ENCODE results near the gene STING1.
"Not testable (repeated sequence)": the region's sequence is repeated elsewhere in the genome, so short reads cannot be mapped to it uniquely, and the experiment has no call there.

The STING1 gene

DNA sequence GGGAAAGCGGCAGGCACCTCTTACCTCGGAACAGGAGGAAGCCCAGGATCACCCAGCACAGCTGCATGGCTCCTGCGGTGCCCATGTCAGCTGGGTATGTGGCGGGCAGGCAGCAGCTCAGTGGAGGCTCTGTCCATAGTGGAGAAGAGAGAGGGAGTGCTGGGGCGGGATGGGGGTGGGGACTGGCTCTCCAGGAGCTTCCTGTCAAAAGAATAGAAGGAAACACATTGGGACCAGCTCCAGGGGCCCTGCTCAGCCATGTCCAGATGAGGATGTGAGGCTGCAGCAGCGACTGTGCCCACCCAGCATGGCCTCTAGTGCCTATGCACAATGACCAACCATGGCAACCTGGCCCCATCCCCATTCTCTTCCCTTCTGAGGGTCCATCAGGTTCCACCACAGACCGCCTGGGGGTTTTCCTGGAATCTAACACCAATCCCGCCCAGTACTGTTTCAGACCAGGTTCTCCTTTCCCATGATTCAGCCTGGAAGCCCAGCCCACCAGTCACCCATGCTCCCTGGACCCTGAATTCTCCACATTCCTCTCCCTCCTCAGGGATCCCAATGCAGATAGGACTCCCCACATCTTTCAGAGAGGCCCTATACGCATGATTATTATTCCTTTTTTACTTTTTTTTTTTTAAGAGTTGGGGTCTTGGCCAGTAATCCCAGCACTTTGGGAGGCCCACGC is 19.8 kb downstream of the STING1 start, which contains the start of gene ECSCR:
TSS of gene ECSCR (minus strand) at position 158 of the 691 bp plus-strand sequence. CDS start at position 85, 73 bp downstream.
- no peak for DNase-seq

DNA sequence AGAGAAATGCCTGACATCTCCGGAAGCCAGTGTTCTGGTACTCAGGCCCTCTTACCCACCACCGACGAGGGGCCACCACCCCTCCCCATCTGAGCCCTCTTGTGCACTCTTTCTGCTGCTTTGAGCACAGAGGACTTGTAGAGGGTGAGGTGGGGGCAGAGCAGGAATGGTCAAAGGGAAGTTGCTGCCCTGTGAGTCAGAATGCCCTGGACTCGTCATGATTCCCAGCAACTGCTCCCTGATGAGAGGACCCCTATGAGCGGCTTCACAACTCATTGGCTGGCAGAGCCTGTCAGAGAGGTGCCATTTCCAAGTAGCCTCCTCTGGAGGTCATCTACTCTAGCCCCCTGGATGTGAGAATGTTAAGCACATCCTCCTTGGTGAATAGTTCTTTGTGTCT is 20.9 kb downstream of the STING1 start:
- no peak for DNase-seq

DNA sequence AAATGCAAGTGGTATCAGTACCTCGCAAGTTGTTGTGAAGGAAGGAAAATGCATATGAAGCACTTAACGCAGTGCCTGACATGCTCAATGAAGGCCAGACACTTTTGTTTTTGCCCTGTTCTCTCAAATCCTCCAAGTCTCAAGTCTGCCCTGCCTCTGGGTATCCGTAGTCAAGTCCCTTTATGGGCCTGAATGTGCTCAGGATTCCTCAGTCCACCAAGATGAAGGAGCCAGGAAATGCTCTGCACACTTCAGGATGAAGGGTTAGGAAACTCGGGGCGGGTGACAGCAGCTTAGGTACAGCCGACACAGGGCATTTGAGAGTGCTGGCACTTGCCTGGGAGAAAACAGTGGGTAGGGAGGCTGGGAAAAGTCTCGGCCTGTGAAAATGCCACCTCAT is 21.4 kb downstream of the STING1 start:
- no peak for DNase-seq

DNA sequence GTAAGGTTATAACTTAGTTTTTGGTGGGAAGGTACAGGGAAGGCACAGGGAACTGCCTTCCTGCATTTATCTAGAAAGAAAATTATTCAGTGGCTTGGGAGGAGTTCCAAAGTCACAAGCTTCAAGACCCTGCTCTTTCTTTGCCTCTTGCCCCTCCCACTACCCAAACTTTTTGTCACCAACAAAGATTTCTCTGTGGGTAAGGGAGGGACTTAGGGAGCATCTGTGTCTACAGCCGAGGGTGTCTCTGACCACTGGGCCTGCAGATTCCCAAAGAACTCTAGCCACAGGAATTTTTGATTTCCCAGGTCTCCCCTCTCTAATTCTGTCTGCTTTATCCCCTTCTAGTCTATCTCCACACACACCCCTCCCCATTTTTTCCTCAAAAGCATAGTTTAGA is 22.1 kb downstream of the STING1 start:
- no peak for DNase-seq

DNA sequence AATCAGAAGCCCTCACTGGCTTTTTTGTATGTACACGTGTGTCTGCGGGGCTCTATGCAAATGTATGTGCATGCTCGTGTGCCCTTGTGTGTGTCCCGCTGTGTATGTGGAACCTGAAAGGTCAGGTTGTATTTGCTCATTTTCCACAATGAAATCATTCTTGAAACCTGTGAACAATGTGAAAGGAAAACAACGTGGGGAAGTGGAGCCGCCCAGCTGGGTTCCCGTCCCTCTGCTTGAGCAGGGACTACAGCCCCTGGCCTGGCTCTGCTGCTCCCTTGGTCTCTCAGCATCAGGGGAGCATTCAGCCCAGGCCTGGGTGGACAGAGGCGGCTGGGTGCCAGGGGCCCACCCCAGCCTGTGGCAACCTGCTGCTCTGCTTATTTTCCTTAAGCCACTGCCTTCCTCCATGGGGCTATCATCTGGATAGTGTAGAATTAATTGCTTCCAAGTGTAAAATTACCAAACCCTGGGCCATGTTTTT is 23.1 kb downstream of the STING1 start:
- DNase-seq = no peak

DNA sequence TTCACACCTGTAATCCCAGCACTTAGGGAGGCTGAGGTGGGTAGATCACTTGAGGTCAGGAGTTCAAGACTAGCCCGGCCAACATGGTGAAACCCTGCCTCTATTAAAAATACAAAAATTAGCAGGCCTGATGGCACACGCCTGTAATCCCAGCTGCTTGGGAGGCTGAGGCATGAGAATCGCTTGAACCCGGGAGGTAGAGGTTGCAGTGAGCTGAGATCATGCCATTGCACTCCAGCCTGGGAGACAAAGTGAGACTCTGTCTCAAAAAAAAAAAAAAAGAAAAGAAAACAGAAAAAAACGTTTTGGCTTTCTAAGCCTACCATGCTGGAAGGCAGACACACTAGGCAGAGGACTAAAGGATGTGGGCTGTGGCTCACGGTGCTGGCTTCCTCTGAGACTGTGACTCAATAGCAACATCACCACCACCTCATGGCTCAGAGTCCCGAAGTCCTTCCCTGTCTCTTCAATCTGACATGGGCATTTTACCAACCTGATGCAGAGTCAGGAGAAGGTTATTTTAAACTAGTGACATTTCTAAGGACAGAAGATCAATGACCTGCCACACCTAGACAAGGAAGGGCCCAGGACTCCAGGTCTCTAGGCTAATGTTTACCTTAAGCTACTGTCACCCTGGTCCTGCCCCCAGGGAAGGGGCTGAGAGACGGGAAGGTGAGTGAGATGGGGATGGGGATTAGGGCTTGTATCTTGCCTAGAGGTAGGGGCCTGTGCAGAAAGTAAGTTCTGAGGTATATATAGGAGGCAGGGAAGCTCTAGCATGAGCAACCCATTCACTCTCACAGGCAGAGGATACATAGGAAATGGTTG is 23.8 kb downstream of the STING1 start:
- no peak for DNase-seq

DNA sequence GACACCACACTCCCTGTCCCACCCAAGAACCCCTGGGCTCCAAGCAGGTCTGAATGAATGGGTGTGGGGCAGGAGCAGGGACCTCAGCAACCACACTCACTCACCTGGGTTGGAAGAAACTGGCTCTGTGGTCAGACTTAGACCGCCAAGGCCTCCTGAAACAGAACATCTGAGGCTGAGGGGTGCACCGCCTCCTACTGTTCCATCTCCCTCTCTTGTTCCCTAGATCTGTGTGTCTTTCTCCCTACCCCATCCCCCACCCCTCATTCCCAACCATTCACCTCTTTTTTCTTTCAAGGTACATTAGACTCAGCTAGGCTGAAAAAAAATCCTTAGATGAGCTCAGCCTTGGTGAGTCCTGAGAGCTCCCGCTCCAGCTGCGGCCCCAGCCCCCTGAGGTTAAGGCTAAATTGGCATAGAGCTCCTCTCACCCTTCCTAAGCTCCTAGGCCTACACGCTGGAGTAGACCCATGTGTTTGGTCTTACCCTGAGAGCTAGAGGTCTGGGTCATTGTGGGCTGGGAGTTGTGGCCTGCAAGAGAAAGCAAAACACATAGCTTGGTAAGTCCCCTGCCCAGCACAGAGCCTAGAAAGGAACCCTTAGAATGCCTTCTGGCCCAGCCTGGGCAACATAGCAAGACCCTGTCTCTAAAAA is 24.8 kb downstream of the STING1 start:
- DNase-seq = no peak

DNA sequence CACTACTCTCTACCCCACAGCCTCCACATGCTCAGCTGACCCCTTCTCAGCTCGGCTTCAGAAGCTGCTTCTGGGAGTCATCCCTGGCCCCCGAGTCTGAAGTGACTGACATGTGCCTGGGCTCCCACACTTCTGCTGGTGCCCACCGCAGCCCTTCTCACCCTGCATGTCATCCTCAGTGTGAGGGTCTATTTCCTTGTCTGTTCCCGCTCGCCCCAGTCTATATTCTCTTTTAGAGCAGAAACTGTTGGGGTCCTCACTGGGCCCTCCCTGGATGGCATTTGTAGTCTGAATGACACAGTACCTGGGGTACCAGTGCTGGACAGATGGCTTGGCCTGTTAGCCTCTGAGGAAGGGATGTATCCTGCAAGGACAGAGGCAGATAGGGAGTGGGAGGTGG is 25.3 kb downstream of the STING1 start:
- DNase-seq = no peak

DNA sequence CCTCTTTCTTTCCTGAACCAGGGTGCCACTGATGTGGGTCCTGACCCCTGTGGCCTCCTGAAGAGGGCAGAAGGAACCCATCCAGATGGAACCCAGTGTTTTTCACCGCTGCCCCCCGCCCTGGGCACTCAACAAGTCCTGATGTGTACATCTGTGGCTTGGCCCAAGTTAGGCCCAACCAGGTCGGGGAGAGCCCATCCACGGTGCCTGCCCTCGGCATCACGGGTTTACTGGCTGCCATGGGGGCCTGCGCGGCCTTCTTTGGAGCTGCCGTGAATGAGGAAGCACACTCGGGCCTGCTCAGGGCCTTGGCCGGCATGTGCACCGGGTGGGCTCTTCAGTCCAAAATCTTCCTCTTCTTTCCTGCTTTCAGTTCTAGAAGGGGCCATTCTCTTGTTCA is 25.8 kb downstream of the STING1 start:
- DNase-seq = no peak

DNA sequence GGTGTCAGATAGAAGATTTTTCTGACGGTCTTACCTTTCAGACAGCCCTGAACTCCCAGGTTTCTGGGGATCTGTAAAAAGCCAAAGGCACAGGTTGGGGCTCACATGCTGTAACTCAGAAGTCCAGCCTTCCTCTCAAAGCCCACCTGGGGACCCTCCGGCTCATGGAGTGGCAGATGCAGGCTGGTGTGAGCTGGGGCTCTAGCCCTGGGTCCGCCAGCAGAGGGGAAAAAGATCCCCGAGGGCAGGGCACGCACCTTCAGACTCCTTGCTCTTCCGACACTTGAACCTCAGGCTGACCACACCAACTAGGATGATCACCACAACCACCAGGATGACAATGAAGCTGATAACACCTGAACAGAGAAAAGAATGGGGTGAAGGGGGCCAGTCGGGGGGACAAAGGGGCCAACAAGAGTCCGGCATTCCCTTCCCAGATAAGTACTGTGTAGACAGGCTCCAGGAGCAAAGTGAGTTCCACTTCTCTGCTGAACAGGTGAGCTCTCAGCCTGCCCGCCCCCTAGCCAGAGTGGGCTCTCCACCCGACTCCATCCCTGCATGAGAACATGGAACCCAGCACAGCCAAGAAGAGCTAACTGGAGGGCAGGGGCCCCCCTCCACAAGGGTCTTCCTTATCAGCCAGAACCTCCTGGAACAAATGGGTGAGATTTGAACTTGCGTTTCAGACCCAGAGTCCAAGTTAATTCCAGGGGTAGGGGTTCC is 27.8 kb downstream of the STING1 start:
- DNase-seq = no peak

DNA sequence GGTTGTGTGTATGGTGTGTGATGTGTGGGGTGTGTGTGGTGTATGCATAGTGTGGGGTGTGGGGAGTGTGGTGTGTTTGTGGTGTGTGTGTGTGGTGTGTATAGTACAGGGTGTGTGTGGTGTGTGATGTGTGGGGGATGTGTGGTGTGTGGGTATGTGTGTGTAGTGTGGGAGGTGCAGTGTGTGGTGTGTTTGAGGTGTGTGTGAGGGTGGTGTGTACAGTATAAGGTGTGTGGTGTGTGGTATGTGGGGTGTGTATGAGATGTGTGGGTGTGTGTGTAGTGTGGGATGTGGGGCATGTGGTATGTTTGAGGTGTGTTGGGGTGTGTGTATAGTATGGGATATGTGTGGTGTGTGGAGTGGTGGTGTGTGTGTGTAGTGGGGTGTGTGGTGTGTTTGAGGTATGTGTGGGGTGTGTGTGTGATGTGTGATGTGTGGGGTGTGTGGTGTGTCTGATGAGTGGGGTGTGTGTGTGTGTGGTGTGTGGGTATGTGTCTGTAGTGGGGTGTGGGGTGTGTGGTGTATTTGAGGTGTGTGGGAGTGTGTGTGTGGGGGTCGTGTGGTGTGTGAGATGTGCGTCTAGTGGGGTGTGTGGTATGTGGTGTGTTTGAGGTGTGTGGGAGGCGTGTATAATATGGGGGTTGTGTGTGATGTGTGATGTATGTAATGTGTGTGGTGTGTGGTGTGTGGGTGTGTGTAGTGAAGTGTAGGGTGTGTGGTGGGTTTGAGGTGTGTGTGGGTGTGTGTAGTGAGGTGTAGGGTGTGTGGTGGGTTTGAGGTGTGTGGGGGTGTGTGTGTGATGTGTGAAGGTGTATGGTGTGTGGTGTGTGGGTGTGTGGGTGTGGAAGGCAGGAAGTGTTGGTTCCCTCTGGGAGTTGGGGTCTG is 28.6 kb downstream of the STING1 start:
- no peak for DNase-seq

DNA sequence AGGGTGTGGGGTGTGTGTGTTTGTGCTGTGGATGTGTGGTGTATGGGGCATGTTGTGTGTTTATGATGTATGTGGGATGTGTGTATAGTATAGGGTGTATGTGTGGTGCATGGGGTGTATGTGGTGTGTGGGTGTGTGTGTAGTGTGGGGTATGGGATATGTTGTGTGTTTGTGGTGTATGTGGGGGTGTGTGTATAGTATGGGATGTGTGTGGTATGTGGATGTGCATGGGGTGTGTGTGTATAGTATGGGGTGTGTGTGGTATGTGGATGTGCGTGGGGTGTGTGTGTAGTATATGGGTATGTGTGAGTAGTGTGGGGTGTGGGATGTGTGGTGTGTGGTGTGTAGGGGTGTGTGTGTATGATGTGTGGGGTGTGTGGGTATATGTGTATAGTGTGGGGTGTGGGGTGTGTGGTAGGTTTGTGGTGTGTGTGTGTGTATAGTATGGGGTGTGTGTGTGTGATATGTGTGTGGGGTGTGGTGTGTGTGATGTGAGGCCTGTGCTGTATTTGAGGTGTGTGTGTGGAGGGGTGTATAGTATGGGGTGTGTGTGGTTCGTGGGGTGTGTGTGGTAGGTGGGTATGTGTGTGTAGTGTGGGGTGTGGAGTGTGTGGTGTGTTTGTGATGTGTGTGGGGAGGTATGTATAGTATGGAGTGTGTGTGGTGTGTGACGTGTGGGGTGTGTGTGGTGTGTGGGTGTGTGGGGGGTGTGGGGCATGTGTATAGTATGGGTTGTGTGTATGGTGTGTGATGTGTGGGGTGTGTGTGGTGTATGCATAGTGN is 30.5 kb downstream of the STING1 start:
- no peak for DNase-seq

DNA sequence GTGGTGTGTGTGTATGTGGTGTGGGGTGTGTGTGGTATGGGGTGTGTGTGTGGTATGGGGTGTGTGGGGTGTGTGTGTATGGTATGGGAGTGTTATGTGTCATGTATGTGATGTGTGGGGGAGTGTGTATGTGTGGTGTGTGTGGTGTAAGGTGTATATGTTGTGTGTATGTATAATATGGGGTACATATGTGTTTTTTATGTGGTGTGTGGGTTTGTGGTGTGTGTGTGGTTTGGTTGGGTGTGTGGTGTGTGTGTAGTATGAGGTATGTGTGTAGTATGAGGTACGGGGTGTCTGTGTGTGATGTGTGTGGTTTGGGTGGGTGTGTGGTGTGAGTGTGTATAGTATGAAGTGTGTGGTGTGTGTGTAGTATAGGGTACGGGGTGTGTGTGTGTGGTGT is 31.4 kb downstream of the STING1 start:
- DNase-seq = no peak

DNA sequence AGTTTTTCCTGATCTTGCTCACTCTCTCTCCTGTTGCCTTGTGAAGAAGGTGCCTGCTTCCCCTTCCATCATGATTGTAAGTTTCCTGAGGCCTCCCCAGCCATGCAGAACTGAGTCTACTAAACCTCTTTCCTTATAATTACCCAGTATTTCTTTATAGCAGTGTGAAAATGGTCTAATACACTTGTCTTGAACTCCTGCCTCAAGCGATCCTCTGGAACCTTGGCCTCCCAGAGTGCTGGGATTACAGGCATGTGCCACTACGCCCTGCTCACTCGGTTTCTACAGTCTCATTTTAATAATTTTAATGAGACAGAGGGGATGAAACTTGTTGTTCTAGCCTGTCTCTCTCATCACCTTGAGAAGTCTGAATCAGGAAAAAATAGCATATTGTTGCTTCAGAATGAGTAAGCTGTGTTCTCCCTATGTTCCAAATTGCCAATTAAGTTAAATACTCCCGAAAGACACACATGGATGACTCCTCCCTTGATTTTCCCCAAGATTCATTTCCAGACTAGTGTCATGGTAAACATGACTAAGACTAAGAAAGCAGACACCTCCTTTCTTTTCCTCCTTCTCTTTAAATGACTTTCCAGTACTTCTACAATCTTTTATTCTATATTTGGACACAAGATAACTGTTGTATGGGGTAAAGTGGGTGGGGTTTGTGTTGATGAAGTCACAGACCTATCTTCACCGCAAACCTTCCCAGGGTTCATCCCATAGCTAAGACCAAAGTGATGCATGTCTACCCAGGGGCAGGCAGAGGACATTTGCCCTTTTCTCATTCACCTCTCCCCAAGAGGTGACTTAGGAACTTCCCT is 35.4 kb downstream of the STING1 start:
- DNase-seq = no peak

DNA sequence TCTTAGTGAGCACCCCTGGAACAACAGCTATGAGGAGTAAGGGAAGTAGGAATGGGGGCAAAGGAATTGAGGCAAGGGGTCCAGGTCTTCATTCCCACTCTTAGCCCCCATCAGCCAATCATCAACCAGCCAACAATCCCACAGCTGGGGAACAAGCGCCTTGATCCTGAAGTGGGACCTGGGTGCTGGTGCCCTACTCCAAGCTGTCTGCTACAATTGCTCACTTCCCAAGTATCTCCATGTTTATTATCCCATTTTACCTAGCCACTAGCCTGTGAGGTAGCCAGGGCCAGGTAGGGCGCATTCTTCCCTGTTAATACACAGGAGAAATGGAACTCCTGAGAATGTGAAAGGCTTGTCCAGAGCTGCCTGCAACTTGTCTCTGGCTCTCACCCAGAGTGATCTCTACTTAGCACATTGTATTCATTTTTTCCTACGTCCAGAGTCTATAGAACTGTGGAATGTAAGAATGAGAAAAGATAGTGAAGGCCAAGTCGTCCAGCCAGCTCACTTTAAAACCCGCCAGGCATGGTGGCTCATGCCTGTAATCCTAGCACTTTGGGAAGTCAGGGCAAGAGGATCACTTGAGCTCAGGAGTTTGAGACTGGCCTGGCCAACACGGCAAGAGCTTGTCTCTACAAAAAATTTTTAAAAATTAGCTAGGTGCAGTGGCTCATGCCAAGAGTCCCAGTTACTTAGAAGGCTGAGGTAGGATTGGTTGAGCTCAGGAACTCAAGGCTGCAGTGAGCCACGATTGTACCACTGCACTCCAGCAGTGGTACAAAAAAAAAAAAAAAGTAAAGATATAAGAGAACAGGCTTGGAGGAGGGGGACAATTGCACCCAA is 37.0 kb downstream of the STING1 start:
- no peak for DNase-seq

DNA sequence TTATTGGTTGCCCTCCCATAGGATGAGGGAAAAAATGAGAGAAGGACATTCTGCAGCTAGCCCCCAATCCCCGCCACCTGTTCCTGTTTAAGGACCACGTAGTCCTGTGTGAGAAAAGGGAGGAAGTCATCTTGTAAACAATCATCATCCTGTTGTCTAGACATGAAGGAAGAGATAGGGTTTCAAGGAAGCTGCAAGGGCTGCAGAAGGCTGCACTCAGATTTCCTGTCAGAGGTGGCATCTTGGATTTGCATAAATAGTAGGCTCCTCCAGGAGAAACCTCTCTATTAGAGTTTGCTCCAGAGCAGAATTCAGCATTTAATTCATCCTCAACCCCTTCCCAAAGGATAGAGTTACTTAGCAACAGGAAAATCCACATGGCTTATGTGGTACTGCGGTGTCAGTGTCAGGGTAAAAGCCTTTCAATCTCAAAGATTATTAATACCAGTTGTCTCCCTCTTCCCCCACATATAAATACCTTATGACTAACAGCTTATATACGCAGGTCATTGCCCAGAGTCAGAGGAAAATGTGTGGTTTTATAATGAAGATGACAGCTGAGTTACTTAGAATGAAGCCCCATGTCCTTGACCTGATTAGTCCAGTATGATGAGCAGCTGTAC is 38.6 kb downstream of the STING1 start:
- DNase-seq = no peak

DNA sequence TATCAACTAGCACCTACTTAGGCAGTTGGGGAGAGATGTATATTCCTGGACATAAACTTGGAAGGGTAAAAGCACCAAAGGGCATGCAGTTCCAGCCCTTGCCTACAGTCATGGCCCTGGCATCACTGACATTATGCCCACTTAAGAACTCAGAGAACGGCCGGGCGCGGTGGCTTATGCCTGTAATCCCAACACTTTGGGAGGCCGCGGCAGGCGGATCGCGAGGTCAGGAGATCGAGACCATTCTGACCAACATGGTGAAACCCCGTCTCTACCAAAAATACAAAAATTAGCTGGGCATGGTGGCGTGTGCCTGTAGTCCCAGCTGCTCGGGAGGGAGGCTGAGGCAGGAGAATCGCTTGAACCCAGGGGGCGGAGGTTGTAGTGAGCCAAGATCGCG is 42.1 kb downstream of the STING1 start:
- DNase-seq = not testable (repeated sequence)

DNA sequence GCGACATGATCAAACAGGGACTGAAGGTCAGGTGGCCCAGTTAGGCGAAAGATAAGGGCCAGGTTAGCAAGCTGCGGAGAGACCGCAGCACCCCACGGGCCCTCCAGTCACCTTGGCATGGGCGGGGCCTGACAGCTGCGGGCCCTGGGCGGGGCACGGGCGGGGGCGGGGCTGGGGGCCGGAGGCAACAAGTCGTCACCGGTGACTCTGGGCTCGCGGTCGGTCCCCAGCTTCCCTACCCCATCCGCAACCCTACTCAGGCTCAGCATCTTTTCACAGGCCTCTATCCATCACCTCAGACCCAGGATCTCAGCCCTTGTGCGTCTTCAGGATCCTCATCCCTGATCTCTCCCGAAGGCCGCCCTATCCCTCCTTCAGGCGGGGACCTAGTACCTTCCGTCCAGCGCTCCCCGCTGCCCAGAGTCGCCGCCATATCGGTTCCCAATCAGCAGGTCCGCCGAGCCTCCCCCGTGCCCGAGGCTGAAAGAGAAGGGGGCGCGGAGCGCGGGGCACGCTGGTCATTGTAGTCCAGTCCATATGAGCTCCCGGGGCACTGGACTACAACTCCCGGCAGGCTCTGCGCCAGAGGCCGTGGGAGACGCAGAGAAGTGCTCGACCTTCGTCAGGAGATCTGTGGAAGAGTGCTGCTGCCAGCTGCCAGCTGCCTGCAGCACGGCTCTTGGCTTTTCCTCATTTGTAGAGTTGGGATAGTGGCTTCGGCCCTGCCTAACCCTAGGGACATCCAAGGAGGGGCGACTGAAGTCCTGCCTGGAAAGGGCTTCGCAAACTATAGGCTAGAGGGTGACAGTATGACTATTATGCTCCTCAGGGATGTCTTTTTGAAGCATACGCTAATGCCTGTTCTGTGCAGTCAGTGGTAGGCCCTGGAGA is 43.3 kb downstream of the STING1 start, which contains the start of gene DNAJC18:
TSS of gene DNAJC18 (minus strand) at position 513 of the 891 bp plus-strand sequence. CDS start at position 433, 80 bp downstream.
- peak; percentile 77 to 83 for DNase-seq
